GM12865 (cell line): ENCODE data around the gene SLC25A44.

Experiments used
- DNase-seq: peaks from one replicate; pipeline ENCODE4 v3.0.0; 2010; ENCODE audit warnings: low read depth
- H3K4me3 ChIP-seq: 2 replicates; pipeline ENCODE4 v1.5.1; 2011; ENCODE audit warnings: mild to moderate bottlenecking, low read depth, low read length, control low read depth
- TF ChIP-seq, protein P1 (sequence below): IDR thresholded peaks from 2 replicates; pipeline ENCODE4 v1.5.1; 2011; ENCODE audit warnings: low read length, control low read depth, low read depth, inconsistent platforms; ENCODE audit not compliant: insufficient read depth; ENCODE audit errors: missing control alignments

Gene SLC25A44

GRCh38 chr1:156193488-156194299 is at the start of gene SLC25A44:
Gene SLC25A44 (plus strand): TSS chr1:156194104. CDS start chr1:156199848, 5,744 bp downstream.
- peak; percentile 99 for DNase-seq

GRCh38 chr1:156144742-156145141 is 49.2 kb upstream of the SLC25A44 start:
- no peak for DNase-seq
- TF ChIP-seq, protein P1, sequence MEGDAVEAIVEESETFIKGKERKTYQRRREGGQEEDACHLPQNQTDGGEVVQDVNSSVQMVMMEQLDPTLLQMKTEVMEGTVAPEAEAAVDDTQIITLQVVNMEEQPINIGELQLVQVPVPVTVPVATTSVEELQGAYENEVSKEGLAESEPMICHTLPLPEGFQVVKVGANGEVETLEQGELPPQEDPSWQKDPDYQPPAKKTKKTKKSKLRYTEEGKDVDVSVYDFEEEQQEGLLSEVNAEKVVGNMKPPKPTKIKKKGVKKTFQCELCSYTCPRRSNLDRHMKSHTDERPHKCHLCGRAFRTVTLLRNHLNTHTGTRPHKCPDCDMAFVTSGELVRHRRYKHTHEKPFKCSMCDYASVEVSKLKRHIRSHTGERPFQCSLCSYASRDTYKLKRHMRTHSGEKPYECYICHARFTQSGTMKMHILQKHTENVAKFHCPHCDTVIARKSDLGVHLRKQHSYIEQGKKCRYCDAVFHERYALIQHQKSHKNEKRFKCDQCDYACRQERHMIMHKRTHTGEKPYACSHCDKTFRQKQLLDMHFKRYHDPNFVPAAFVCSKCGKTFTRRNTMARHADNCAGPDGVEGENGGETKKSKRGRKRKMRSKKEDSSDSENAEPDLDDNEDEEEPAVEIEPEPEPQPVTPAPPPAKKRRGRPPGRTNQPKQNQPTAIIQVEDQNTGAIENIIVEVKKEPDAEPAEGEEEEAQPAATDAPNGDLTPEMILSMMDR = no peak
- H3K4me3 ChIP-seq = no peak overlapping the region

More at GRCh38 chr1:156193488-156194299, at the start of gene SLC25A44:
- peak within 1 kb of the TSS; percentile 87 for H3K4me3 ChIP-seq
- TF ChIP-seq, protein P1 = peak; percentile 39

GRCh38 chr1:156145650-156146019 is 48.3 kb upstream of the SLC25A44 start:
- TF ChIP-seq, protein P1 = no peak
- no peak for DNase-seq
- no peak overlapping the region for H3K4me3 ChIP-seq

GRCh38 chr1:156146020-156146768 is 47.7 kb upstream of the SLC25A44 start:
- peak overlapping the region; percentile 20 for H3K4me3 ChIP-seq
- TF ChIP-seq, protein P1 = peak; percentile 65
- peak; percentile 88 for DNase-seq

- TF ChIP-seq, protein P1 = no peak
- H3K4me3 ChIP-seq = peak overlapping the region; percentile 20
Measured at GRCh38 chr1:156146769-156147405, 47.0 kb upstream of the SLC25A44 start.

DNA sequence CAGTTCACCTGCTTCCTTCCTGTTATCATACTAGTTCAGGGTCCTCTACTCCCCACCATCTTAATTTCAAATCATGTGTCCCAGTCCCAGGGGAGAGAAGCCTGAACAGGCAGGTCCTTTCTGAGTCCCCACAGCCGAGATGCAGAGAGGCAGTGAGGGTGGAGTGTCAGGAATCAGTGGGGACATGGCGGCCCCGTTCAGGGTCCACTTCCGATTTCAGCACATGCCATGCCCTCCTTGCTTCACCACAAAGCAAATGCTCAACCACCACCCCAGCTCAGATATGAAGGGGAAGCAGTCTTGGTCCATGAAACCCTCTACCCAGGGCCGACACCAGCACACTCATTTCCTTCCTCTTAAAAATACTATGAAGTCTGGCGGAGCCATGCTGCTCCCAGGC is 45.7 kb upstream of the SLC25A44 start:
- peak overlapping the region; percentile 27 for H3K4me3 ChIP-seq
- DNase-seq = peak; percentile 84
- TF ChIP-seq, protein P1 = no peak

More at GRCh38 chr1:156146769-156147405, 47.0 kb upstream of the SLC25A44 start:
- peak; percentile 60 for DNase-seq
